HG02981 (cell line): Measurements from ENCODE around the gene ITGB3.
A peak's percentile ranks its signal among the peaks of the same experiment; 100 is the strongest.
"Not testable (repeated sequence)": the region's sequence is repeated elsewhere in the genome, so short reads cannot be mapped to it uniquely, and the experiment has no call there.

Experiments
- ATAC-seq: cut with Tn5 transposase; IDR thresholded peaks from one replicate; pipeline ENCODE4 v1.9.1; 2021; ENCODE audit warnings: mild to moderate bottlenecking, moderate library complexity; ENCODE audit not compliant: unreplicated experiment

Gene ITGB3

DNA sequence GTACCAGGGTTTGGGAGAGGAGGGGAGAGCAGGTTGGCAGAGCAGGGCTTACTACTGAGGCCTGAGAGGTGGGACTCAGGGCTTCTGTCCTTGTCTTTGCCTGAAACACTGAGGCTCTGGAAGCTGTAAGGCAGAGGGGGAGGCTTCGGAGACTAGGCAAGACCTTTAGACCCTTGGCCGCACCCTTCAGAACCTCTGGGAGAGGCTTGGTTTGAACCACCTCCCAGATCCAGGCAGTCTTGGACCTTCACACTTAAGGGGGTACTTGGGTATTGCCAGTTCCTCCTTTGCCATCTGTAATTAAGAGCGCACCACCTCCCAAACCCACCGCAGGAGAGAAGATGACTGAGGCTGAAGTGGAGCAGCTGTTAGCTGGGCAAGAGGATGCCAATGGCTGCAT, 31.6 kb upstream of the ITGB3 start:
- ATAC-seq = no peak

DNA sequence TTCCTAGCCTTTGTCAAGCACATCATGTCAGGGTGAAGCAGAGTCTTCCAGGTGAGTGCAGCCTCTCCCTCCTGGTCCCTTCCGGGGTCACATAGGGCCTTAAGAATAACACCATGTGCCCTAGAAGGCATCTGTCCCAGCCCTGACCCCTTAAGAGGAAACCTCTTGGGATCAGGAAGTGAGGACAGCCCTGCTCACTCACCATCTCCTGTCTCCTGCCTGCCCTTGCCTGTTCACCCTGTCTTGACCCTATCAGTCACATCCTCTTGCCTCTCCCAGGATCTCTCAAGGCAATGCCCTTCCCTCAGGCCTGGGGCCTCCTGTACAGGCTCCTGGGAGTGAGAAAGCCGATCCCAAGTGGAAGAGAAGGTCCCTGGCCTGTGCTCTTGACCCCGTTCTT, 30.6 kb upstream of the ITGB3 start:
- ATAC-seq = no peak

DNA sequence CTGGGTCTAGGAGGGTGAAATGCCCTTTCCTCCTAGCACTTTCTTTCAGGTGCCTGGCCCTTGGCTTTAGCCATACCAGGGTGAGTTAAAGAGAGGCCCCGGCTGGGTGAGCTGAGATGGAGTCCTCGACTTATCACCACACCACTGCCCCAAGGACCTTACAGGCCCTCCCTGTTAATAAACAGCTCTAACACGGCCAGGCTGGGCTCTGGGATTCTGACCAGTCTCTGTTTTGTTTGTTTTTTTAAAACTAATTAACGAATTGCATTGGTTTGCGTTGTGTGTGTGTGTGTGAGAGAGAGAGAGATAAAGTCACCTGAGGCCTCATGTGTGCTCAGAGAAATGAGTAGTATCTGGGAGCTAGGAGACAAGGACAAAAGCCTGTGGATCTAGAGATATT, 30.2 kb upstream of the ITGB3 start:
- ATAC-seq = no peak

DNA sequence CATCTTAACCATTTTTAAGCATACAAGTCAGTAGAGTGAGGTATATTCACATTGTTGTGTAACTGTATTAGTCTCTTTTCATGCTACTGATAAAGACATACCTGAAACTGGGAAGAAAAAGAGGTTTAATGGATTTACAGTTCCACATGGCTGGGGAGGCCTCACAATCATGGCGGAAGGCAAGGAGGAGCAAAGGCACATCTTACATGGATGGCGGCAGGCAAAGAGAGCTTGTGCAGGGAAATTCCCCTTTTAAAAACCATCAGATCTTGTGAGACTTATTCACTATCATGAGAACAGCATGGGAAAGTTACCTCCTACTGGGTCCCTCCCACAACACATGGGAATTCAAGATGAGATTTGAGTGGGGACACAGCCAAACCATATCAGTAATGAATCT, 29.6 kb upstream of the ITGB3 start:
- ATAC-seq = not testable (repeated sequence)

DNA sequence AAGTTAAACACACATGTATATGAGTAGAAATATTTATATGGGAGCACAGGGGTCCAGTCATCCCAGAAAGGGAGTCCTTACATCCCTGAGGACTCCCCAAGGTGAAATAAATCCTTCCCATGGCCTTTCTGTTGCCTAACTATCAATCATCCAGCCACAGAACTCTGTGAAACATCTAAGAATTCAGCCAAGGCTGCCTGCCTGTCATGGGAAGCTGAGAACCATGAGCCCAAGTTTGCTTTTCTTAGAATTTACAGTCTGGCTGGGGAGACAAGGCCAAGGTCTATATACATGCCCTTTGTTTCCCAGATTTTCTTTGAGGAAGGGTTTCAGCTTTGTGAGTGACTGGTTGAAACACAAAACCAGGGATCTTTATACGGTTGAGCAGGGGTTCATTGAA, 28.7 kb upstream of the ITGB3 start:
- ATAC-seq = no peak

DNA sequence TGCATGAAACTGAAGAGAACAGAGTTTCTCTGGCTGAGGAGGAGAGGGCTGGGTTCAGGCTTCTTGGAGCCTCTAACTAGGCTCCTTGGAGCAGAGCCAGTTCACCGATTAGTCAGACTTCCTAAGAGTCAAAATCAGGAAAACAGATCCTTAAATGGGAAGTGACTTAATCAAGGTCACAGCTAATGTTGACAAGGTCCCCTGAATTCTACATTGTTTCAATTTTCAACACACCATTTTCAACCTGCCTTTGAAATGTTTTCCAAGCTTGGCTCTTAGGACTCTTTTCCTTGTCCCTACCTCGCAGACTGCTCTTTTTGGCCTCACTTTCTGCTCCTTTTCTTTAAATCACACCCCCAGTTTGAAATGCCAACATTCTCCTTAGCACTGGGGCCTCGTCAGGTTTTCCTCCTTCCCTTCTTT, 28.2 kb upstream of the ITGB3 start:
- no peak for ATAC-seq

DNA sequence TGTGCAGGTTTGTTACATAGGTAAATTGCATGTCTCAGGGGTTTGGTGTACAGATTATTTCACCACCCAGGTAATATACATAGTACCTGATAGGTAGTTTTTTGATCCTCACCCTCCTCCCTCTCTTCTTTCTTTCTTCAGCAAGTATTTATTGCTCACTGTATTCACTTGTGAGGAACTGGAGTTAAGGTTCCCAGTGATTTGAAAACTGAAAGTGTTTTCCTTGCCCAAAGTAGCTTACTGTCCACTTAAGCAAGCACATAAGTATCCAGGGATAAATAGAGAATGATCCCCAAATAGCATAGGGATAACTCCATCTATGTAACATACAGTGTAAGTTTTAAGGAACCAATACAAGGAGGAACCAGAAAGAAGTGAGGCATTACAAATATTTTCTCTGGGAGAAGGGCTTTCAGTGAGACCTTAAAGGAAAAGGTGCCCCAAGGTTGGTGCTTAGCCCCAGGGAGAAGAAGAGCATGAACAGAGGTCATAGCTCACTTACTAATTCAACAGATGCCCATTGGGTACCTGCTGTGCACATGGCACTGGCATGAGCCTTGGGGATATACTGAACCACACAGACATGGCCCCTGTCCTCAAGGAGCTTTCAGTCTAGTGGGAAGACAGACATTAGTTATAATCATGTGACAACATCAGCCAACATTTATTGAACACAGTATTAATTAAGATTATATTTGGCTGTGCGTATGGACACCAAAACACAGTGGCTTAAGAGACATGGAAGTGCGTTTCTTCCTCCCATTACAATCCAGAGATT, 27.5 kb upstream of the ITGB3 start:
- no peak for ATAC-seq

DNA sequence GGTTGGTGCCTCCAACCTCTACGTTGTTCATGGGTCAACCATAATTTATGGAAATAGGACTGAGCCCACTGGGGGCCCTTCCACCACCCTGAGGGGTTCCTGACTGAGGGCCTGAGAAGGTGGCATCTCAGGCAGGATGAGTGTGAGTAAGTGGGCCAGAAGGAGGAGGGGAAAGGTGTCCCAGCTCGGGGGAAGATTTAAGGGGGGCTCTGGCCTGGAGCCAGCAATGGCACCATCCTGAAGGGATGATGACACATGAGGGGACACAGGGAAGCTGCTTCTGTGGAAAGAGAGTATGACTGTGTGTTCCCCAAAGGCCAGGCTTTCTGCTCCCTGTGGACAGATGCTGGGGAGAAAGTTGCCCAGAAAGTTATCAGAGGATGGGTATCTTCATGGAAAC, 25.8 kb upstream of the ITGB3 start:
- ATAC-seq = no peak

DNA sequence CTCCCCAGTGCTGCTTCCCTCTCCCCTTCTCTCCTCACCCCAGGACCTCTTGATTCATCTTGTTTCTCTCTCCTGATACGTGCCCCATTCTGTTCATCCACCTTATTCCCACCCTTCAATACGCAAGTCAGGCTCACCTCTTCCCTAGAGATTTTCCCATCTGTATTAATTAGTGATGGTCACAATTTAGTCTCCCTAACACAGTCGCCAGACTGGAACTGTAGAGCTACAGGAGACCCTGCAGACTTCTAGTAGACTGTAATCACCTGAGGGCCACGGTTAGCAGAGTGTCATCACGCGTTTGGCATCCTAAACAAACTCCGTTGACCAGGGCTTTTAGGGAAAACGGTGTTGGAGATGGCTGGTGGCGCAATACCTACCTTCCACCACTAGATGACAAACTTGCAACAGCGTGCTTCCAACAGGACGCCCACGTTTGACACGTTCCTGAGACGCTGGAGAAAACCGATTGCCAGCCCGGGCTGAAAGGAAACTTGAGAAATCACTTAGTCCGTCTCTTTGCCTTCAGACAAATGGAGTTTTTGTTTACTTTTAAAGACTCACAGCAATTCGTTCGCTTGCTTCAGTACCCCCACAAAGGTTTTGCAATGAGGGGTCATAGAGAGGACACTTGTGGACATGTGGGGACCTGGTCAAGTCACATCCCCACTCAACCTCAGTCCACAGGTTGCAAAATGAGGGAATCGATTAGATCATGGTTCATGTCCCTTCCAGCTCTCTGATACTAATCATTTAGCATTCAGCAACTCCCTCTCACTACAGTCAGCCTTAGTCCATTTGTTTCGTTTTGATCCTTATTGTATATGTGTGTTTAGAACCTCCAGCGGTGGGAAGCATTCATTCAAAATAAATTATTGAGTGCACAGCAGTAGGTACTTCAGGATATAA, 23.8 kb upstream of the ITGB3 start:
- ATAC-seq = peak; percentile 58

DNA sequence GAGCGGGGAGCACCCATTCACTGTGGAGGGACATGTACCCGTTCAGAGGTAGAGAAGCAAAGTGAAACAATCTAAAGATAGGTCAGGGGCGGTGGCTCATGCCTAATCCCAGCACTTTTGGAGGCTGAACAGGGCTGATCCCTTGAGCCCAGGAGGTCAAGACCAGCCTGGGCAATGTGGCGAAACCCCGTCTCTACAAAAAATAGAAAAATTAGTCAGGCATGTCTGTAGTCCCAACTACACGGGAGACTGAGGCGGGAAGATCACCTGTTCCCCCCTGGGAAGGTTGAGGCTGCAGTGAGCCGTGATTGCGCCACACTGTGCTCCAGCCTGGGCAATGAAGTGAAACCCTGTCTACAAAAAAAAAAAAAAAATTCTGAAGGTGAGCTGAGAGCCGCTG, 22.8 kb upstream of the ITGB3 start:
- ATAC-seq = no peak

DNA sequence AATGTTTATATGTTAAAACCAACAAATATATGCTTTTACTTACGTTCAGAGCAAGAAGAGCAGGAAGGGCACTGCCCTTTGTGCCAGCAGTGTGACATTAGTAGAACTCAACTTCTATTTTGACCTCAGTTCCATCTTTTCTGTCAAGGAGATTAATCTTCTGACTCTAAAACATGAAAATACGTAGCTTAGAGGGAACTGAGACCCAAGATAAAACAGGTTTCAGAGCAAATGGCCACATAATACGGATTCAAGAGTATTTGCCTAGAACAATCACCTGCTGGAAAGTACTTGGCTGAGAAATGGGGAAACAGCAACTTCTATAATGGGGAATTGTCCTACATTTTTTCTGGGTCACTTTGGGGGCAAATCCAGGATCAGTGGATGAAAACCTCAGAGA, 22.3 kb upstream of the ITGB3 start:
- no peak for ATAC-seq

DNA sequence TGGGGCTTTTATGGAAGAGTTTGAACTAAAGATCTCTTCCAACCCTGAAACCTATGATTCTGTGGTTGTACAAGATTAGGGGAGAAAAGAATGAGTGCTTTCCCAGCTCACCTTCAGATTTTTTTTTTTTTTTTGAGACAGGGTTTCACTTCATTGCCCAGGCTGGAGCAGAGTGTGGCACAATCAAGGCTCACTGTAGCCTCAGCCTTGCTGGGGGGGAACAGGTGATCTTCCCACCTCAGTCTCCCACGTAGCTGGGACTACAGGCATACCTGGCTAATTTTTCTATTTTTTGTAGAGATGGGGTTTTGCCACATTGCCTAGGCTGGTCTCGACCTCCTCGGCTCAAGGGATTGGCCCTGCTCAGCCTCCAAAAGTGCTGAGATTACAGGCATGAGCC, 21.8 kb upstream of the ITGB3 start:
- ATAC-seq = no peak

DNA sequence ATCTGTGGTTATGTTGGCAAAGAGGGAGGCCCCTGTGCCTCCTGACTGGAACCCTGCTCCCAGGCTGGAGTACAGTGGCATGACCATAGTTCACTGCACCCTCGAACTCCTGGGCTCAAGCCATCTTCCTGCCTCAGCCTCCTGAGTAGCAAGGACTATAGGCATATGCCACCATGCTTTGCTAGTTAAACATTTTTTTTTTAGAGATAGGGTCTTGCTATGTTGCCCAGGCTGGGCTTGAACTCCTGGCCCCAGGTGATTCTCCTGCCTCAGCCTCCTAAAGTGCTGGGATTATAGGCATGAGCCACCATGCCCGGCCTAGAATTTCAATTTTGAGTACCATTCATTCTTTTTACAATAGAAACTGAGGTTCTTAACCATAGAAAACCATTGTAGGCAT, 21.2 kb upstream of the ITGB3 start:
- ATAC-seq = no peak

DNA sequence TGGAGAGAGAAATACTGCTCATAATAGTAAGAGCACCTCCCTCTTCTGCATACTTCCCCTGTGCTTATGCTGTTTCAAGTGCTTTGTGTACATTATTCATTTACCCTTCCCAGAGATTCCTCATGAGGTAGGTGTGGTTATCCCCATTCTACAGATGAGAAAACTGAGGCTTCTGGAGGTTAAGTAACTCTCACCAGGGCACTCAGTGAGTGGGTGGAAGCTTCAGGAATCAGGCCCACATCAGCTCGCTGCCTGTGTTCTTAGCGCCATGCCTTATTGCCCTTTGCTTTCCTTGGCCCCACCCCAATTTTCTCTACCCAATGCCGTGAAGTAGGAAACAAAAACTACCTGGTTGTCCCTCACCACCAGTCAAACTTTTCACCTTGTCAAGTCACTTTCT, 18.1 kb upstream of the ITGB3 start:
- ATAC-seq = no peak

DNA sequence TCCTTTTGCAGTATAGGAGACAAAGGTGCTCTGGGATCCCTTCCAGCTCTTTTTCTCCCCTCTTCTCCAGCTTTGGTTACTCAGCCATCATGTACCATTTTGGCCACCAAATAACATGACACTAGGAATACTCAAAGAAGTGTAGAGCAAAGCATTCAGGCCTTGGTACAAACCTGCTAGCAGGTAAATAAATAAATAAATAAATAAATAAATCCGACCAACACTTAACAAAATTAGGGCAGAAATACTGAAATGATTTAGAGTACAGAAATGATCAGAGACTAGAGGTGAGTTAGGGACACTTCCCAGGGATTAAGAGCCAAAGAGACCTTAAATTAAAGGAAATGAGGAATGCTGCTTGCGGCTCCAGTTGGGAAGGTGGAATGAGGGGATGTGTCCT, 17.7 kb upstream of the ITGB3 start:
- ATAC-seq = no peak

DNA sequence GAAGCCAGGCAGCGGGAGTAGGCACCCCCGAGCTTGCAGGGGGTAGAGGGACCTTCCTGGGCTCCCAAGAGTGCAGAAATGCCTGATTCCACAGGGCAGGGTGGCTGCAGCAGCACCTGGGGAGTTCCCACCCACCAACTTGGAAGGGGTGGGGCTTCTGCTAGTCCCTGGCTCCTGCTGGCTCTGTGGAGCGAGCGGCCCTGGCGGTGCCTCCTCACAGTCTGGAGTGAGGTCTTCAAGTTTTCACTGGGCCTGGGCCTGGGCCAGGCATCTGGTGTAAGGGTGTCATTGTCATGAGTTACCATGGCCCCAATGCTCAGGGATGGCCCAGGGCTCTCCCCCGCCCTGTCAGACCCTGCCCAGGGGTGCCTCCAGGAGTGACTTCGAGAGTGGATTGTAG, 15.8 kb upstream of the ITGB3 start:
- no peak for ATAC-seq

DNA sequence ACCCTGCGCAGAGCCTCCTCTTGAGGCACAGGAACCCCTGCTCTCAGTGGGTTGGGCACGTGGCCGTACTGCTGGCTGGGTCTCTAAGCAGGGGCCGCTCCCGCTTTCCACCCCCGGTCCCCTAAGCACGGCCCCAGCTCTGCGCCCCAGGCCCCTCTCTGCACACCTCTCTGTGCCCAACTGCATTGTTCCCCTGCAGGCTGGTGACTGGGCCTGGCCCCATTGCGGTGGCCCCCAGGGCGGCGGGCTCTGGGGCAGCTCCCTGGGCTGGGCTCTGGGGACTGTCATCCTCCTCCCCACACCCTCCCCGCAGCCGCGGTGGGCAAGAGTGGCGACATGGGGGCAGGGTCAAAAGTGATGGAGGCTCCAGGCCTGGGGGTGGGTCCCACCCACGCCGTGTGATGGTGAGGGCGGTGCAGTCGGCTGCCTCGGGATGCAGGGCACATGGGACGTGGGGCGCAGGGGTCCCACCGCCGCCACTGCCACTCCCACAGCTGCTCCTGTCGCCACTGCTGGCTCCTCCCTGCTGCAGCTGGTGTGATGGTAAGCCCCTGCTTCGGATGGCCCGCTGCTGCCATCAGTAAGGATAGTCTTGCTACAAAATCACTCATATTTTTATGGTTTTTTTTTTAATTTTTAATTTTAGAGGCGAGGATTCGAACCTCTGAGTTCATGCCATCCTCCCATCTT, 15.2 kb upstream of the ITGB3 start:
- ATAC-seq = no peak

DNA sequence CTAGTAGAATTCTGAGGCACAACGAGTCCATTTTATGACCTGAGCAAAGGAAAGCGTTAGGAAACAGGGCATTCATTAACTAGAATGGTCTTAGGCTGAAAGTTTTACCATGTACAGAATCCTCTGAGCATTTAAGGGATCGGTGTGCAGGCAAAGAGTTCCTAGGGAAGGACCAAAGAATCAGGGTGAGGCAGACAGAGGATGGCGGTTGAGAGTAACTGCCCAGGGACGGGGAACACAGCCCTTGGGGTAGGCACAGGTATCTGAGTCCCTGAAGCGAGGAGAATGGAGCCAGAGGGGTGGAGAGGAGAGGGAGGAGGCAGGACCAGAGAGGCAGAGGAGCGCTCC, 14.0 kb upstream of the ITGB3 start:
- no peak for ATAC-seq

DNA sequence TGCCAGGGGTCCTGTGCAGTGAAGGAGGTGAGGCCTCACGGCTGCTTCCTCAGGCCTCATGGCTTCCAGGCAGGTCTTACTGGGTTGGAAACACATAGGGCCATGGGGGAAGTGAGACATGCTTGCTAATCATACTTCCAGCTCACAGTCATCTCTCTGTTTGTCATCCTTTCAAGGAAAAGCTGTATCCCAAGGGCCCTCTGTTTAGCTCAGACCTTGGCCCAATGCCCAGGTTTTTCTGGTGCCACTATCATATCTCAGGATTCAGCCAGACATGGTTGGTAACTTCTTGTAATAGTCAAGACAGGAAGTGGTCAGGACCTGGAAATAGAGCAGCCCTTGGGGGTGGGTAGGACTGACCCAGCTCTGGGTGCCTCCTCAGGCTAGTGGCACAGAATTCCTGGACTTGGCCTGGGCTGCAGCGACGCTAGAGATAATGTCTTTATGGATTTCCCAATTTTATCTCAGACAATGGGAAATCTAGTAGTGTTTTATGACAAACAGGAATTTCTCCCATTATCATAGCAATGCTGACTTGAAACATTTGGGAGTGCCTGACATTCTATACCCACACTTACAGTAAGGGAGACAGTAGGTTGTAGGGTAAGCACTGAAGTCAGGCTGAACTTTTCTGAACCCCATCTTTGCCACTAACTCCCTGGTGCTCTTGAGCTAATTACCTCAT, 13.5 kb upstream of the ITGB3 start:
- no peak for ATAC-seq

DNA sequence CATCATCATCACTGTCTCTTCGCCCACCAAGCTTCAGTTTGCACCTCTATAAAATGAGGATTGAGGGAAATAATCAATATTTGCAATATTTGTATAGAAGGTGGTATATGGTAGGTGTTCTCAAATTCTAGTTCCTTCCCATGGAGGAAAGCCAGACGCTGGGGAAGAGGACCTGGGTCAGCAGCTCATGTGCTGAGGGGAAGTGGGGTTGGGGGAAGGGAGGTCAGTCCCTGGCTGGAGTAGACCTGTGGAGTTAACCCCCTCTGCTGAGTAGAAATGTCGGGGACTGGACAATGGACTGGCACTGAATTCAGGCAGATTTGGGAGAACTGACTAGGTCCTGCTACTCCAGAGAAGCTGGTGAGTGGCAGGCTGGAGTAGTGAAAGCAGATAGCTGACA, 12.8 kb upstream of the ITGB3 start:
- no peak for ATAC-seq

DNA sequence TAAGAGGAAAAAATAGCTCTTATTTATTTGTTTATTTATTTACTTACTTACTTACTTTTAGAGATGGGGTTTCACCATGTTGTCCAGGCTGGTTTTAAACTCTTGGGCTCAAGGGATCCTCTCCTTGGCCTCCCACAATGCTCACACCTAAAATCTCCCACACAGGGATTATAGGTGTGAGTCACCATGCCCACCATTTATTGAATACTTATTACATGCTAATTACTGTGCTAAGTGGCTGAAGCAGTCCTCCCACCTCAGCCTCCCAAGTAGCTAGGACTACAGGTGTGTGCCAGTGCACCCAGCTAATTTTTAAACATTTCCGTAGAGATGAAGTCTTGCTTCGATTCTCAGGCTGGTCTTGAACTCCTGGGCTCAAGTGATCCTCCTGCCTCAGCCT, 11.0 kb upstream of the ITGB3 start:
- no peak for ATAC-seq
